Endothelial cell of umbilical vein (primary cell): ENCODE measurements around the gene ANKS1B.

ENCODE experiments used
- GATA2 ChIP-seq: IDR thresholded peaks from 2 replicates; pipeline ENCODE4 v1.7.0; 2011; ENCODE audit warnings: low read depth, mild to moderate bottlenecking, moderate library complexity, mixed read lengths, low read length; ENCODE audit not compliant: insufficient read length, insufficient read depth
- TF ChIP-seq, protein P1 (sequence below), 2 donors: IDR thresholded peaks; 1 replicate in 1 of 2; 2 replicates in 1 of 2; pipeline ENCODE4 v1.5.1; 2011; ENCODE audit warnings: low read length in 2 of 2, mild to moderate bottlenecking in 2 of 2, moderate library complexity in 2 of 2, control low read depth in 1 of 2, inconsistent platforms in 1 of 2, low read depth in 1 of 2; ENCODE audit not compliant: insufficient read depth in 1 of 2; ENCODE audit errors: extremely low read depth in 1 of 2

- TF ChIP-seq, protein P1, sequence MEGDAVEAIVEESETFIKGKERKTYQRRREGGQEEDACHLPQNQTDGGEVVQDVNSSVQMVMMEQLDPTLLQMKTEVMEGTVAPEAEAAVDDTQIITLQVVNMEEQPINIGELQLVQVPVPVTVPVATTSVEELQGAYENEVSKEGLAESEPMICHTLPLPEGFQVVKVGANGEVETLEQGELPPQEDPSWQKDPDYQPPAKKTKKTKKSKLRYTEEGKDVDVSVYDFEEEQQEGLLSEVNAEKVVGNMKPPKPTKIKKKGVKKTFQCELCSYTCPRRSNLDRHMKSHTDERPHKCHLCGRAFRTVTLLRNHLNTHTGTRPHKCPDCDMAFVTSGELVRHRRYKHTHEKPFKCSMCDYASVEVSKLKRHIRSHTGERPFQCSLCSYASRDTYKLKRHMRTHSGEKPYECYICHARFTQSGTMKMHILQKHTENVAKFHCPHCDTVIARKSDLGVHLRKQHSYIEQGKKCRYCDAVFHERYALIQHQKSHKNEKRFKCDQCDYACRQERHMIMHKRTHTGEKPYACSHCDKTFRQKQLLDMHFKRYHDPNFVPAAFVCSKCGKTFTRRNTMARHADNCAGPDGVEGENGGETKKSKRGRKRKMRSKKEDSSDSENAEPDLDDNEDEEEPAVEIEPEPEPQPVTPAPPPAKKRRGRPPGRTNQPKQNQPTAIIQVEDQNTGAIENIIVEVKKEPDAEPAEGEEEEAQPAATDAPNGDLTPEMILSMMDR (IDR thresholded peaks at IDR 0.05; ENCODE audit: extremely low read depth in 1 of 2, insufficient read depth in 1 of 2, low read depth in 1 of 2, low read length in 2 of 2) = no peak
- no peak for TF ChIP-seq GATA2
These were observed 833.0 kb downstream of the ANKS1B start for GRCh38 chr12:99151744-99152143.
